ENCODE measurements around the gene C16orf96.

The C16orf96 gene

GRCh38 chr16:4606354-4606753 lies 50.2 kb downstream of the C16orf96 start:
- Histone ChIP-seq H3K4me1 (ENCODE audit: insufficient read depth, low read length, severe bottlenecking) (no peaks in the 10 kb centered on the region), H3K9me3 (ENCODE audit: low read length) (no peaks in the 10 kb centered on the region), H3K4me3 (ENCODE audit: low read depth, low read length, poor library complexity, severe bottlenecking) (no peak overlapping the region), H3K79me2 (ENCODE audit: insufficient read depth, low read length) (no peaks in the 10 kb centered on the region), H3K9ac (ENCODE audit: low read length) (no peak overlapping the region), H3K36me3 (ENCODE audit: insufficient read depth, low read length) (peaks cover 20% of the 10 kb centered on the region), H3F3A (ENCODE audit: insufficient read depth, low read length) (no peaks in the 10 kb centered on the region), H4K20me1 (ENCODE audit: insufficient read depth, low read length) (no peaks in the 10 kb centered on the region), H3K27me3 (ENCODE audit: insufficient read depth, low read length) (peaks cover 7% of the 10 kb centered on the region; the same call in 1 of the 2 replicates), H3K9me2 (ENCODE audit: low read depth, low read length) (no peaks in the 10 kb centered on the region), H3K4me2 (ENCODE audit: low read length) (no peak overlapping the region), H3K27ac (ENCODE audit: low read depth, low read length, poor library complexity, severe bottlenecking) (no peak overlapping the region), H2AFZ (ENCODE audit: low read length) (no peak overlapping the region)
- TF ChIP-seq EZH2 (IDR thresholded peaks at IDR 0.05; ENCODE audit: borderline replicate concordance, low read length): no peak
- no peak for TF ChIP-seq CTCF (IDR thresholded peaks at IDR 0.05; ENCODE audit: low read length)

- Histone ChIP-seq H3K9me2 (ENCODE audit: low read depth, low read length) (no peaks in the 10 kb centered on the region), H3K9ac (ENCODE audit: low read length) (no peak overlapping the region), H3K79me2 (ENCODE audit: insufficient read depth, low read length) (no peaks in the 10 kb centered on the region), H3K9me3 (ENCODE audit: low read length) (no peaks in the 10 kb centered on the region), H3K4me3 (ENCODE audit: low read depth, low read length, poor library complexity, severe bottlenecking) (no peak overlapping the region), H4K20me1 (ENCODE audit: insufficient read depth, low read length) (no peaks in the 10 kb centered on the region), H3K4me2 (ENCODE audit: low read length) (no peak overlapping the region), H3K27me3 (ENCODE audit: insufficient read depth, low read length) (no peaks in the 10 kb centered on the region), H3K27ac (ENCODE audit: low read depth, low read length, poor library complexity, severe bottlenecking) (no peak overlapping the region), H3F3A (ENCODE audit: insufficient read depth, low read length) (no peaks in the 10 kb centered on the region), H2AFZ (ENCODE audit: low read length) (no peak overlapping the region), H3K36me3 (ENCODE audit: insufficient read depth, low read length) (peaks cover 20% of the 10 kb centered on the region), H3K4me1 (ENCODE audit: insufficient read depth, low read length, severe bottlenecking) (peaks cover 6% of the 10 kb centered on the region)
- no peak for TF ChIP-seq EZH2 (IDR thresholded peaks at IDR 0.05; ENCODE audit: borderline replicate concordance, low read length)
- TF ChIP-seq CTCF (IDR thresholded peaks at IDR 0.05; ENCODE audit: low read length): no peak
Observed at GRCh38 chr16:4607841-4608703, 51.9 kb downstream of the C16orf96 start.

- Histone ChIP-seq H3K27ac (ENCODE audit: low read depth, low read length, poor library complexity, severe bottlenecking) (no peak overlapping the region), H3K9me3 (ENCODE audit: low read length) (no peaks in the 10 kb centered on the region), H3K36me3 (ENCODE audit: insufficient read depth, low read length) (peaks cover 20% of the 10 kb centered on the region), H3K9ac (ENCODE audit: low read length) (no peak overlapping the region), H3K9me2 (ENCODE audit: low read depth, low read length) (no peaks in the 10 kb centered on the region), H3K27me3 (ENCODE audit: insufficient read depth, low read length) (no peaks in the 10 kb centered on the region), H3K4me1 (ENCODE audit: insufficient read depth, low read length, severe bottlenecking) (peaks cover 12% of the 10 kb centered on the region), H4K20me1 (ENCODE audit: insufficient read depth, low read length) (no peaks in the 10 kb centered on the region), H2AFZ (ENCODE audit: low read length) (no peak overlapping the region), H3K79me2 (ENCODE audit: insufficient read depth, low read length) (no peaks in the 10 kb centered on the region), H3F3A (ENCODE audit: insufficient read depth, low read length) (no peaks in the 10 kb centered on the region), H3K4me2 (ENCODE audit: low read length) (no peak overlapping the region), H3K4me3 (ENCODE audit: low read depth, low read length, poor library complexity, severe bottlenecking) (no peak overlapping the region)
- TF ChIP-seq CTCF (IDR thresholded peaks at IDR 0.05; ENCODE audit: low read length) (no peak), EZH2 (IDR thresholded peaks at IDR 0.05; ENCODE audit: borderline replicate concordance, low read length) (no peak)
Observed at GRCh38 chr16:4608704-4608980, 52.5 kb downstream of the C16orf96 start.

All from OCI-LY1 (cell line).